SK-N-SH (cell line): Measurements from ENCODE around the gene RUNDC1. TPM values are rescaled to one million over a fixed set of nuclear protein-coding genes. Genes with fewer than 3 reads are reported as not detected.
"Not testable (repeated sequence)": the region's sequence is repeated elsewhere in the genome, so short reads cannot be mapped to it uniquely, and the experiment has no call there.

Experiments
- CTCF ChIA-PET: fragments of 300-600, 350-600 bp; formaldehyde crosslinking; extraction: SDS; loops from one replicate; lab custom pipeline; 2021; lab: Yijun Ruan, JAX
- POLR2A ChIA-PET: fragments of 350-600 bp; sonication (Branson Sonifier 250); formaldehyde crosslinking; extraction: SDS; loops from one replicate; lab custom pipeline; 2020; ENCODE audit warnings: antibody characterized with exemption, inconsistent platforms; lab: Yijun Ruan, JAX
- DNase-seq: peaks from one replicate; pipeline ENCODE4 v3.0.0; 2012
- H2AFZ ChIP-seq: fragments of 200-600 bp; sonication (generic); 2 replicates; pipeline ENCODE4 v1.8.1; 2016; ENCODE audit warnings: antibody characterized with exemption, mild to moderate bottlenecking, low read depth
- H3F3A ChIP-seq: fragments of 200-600 bp; sonication (generic); replicated peaks from 2 replicates; pipeline ENCODE3; 2016; ENCODE audit warnings: antibody characterized with exemption, mild to moderate bottlenecking; ENCODE audit not compliant: insufficient read depth
- H3K27ac ChIP-seq, 2 experiments: fragments of 200-500 bp in 1 of 2; fragments of 200-600 bp in 1 of 2; sonication (Bioruptor generic) in 1 of 2; sonication (generic), shearing (Covaris generic) in 1 of 2; 2 replicates each; pipeline versions ENCODE4 v1.5.1 to v1.6.1; 2014 to 2016; ENCODE audit warnings: low read depth in 2 of 2, inconsistent platforms in 1 of 2, low read length in 1 of 2, mild to moderate bottlenecking in 1 of 2, mixed read lengths in 1 of 2
- H3K27me3 ChIP-seq: fragments of 200-600 bp; sonication (generic), shearing (Covaris generic); 2 replicates; pipeline ENCODE4 v1.6.1; 2016; ENCODE audit warnings: mixed run types; ENCODE audit not compliant: insufficient read depth
- H3K36me3 ChIP-seq, 2 experiments: fragments of 200-500 bp in 1 of 2; fragments of 200-600 bp in 1 of 2; sonication (Bioruptor generic) in 1 of 2; sonication (generic) in 1 of 2; replicated peaks in 1 of 2; 2 replicates each; pipeline versions ENCODE3 to v1.5.1; 2014 to 2016; ENCODE audit warnings: low read length in 1 of 2, mild to moderate bottlenecking in 1 of 2; ENCODE audit not compliant: insufficient read depth in 2 of 2, control insufficient read depth in 1 of 2
- H3K4me1 ChIP-seq, 2 experiments: fragments of 200-500 bp in 1 of 2; fragments of 200-600 bp in 1 of 2; sonication (Bioruptor generic) in 1 of 2; sonication (generic), shearing (Covaris generic) in 1 of 2; 2 replicates each; pipeline versions ENCODE4 v1.5.1 to v1.6.1; 2014 to 2016; ENCODE audit warnings: low read depth in 1 of 2, low read length in 1 of 2, mixed run types in 1 of 2; ENCODE audit not compliant: insufficient read depth in 2 of 2, control insufficient read depth in 1 of 2
- H3K4me2 ChIP-seq: fragments of 200-600 bp; sonication (generic), shearing (Covaris generic); 2 replicates; pipeline ENCODE4 v1.6.1; 2017; ENCODE audit warnings: mixed run types
- H3K4me3 ChIP-seq, 2 experiments: fragments of 200-500 bp in 1 of 2; fragments of 200-600 bp in 1 of 2; sonication (Bioruptor generic) in 1 of 2; sonication (generic), shearing (Covaris generic) in 1 of 2; 2 replicates each; pipeline versions ENCODE4 v1.5.1 to v1.8.1; 2014 to 2016; ENCODE audit warnings: low read depth in 2 of 2, inconsistent platforms in 1 of 2, low read length in 1 of 2, mild to moderate bottlenecking in 1 of 2, mixed read lengths in 1 of 2, moderate library complexity in 1 of 2
- H3K79me2 ChIP-seq: fragments of 200-600 bp; sonication (generic); 2 replicates; pipeline ENCODE4 v1.8.1; 2017; ENCODE audit warnings: mild to moderate bottlenecking; ENCODE audit not compliant: insufficient read depth
- H3K9ac ChIP-seq: fragments of 200-600 bp; sonication (generic); 2 replicates; pipeline ENCODE4 v1.6.1; 2017; ENCODE audit warnings: mixed run types
- H3K9me2 ChIP-seq: fragments of 200-600 bp; sonication (generic); 2 replicates; pipeline ENCODE4 v1.6.1; 2017; ENCODE audit warnings: mixed run types
- H3K9me3 ChIP-seq: fragments of 200-600 bp; sonication (generic); 2 replicates; pipeline ENCODE4 v1.6.1; 2017; ENCODE audit warnings: mixed run types, mild to moderate bottlenecking, moderate library complexity
- H4K20me1 ChIP-seq: fragments of 200-600 bp; sonication (generic); 2 replicates; pipeline ENCODE4 v1.6.1; 2017; ENCODE audit warnings: mild to moderate bottlenecking, mixed run types; ENCODE audit not compliant: insufficient read depth
- CHD2 ChIP-seq: fragments of 150-350 bp; IDR thresholded peaks from 2 replicates; pipeline ENCODE4 v1.6.1; 2018; ENCODE audit warnings: low read length; ENCODE audit not compliant: partially characterized antibody
- ELF1 ChIP-seq: IDR thresholded peaks from 2 replicates; pipeline ENCODE4 v1.4.0; 2012
- FOXM1 ChIP-seq: IDR thresholded peaks from 2 replicates; pipeline ENCODE4 v1.4.0; 2012; ENCODE audit warnings: low read depth, mild to moderate bottlenecking
- RFX5 ChIP-seq: IDR thresholded peaks from 2 replicates; pipeline ENCODE4 v1.6.1; 2012; ENCODE audit warnings: mild to moderate bottlenecking, improper control_type of control experiment, low read length
- SIN3A ChIP-seq: IDR thresholded peaks from 2 replicates; pipeline ENCODE4 v1.6.1; 2012; ENCODE audit warnings: low read depth, mild to moderate bottlenecking, low read length, moderate library complexity, borderline replicate concordance
- WGBS: methylation state at CpG from one replicate; pipeline ENCODE4 v1.1.6; 2017; ENCODE audit warnings: low lambda C conversion rate; 5-methylcytosine and 5-hydroxymethylcytosine counted together
- polyA plus RNA-seq, 3 experiments: library from polyadenylated mRNA; depleted of rRNA; stranded (reverse); fragments of >200 nt; gene quantifications; 2 replicates each; pipeline ENCODE4 v1.2.3, GENCODE V29; 2012
- TF ChIP-seq, protein P1 (sequence below): IDR thresholded peaks from 2 replicates; pipeline ENCODE4 v1.4.0; 2012; ENCODE audit warnings: low read depth, borderline replicate concordance
- TF ChIP-seq, protein P2 (sequence below): fragments of 150-350 bp; IDR thresholded peaks from 2 replicates; pipeline ENCODE4 v1.6.1; 2016; ENCODE audit warnings: mild to moderate bottlenecking, low read depth, low read length

Gene RUNDC1
- polyA plus RNA-seq, 1 of the 3 experiments (the other 2 are of a cell fraction) = 9.0 TPM

DNA sequence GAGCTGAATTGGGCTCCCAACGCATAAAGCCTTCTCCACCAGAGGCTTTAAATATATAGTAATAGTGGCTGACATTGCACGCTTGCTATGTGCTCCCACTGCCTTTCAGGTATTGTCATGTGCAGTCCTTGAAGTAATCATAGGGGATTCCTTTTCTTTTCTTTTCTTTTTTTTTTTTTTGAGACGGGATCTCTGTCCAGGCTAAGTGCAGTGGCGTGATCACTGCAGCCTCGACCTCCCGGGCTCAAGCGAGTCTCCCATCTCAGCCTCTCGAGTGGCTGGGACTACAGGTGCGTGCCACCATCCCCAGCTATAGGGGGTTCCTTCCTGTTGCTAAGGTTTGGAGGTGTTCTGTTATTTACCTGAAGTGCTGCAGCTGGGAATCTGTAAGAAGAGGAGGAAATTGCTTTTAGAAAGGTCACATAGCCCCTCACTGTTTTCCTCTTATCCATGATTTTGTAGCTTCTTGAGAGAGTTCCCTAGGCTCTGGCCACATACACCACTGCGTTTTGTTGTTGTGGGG lies 18.7 kb downstream of the RUNDC1 start:
- H4K20me1 ChIP-seq = peaks cover 41% of the 10 kb centered on the region
- no peak overlapping the region for H2AFZ ChIP-seq
- peaks cover 41% of the 10 kb centered on the region for H3K79me2 ChIP-seq
- H3K4me2 ChIP-seq = peak overlapping the region; percentile 78
- peak overlapping the region; percentile 100 for H3K9ac ChIP-seq
- no peaks in the 10 kb centered on the region for H3K27me3 ChIP-seq
- H3K27ac ChIP-seq = peak overlapping the region; percentile 87 to 90
- TF ChIP-seq SIN3A (no peak), CHD2 (no peak), RFX5 (no peak), ELF1 (no peak), FOXM1 (no peak)
- TF ChIP-seq, protein P1, sequence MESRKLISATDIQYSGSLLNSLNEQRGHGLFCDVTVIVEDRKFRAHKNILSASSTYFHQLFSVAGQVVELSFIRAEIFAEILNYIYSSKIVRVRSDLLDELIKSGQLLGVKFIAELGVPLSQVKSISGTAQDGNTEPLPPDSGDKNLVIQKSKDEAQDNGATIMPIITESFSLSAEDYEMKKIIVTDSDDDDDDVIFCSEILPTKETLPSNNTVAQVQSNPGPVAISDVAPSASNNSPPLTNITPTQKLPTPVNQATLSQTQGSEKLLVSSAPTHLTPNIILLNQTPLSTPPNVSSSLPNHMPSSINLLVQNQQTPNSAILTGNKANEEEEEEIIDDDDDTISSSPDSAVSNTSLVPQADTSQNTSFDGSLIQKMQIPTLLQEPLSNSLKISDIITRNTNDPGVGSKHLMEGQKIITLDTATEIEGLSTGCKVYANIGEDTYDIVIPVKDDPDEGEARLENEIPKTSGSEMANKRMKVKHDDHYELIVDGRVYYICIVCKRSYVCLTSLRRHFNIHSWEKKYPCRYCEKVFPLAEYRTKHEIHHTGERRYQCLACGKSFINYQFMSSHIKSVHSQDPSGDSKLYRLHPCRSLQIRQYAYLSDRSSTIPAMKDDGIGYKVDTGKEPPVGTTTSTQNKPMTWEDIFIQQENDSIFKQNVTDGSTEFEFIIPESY = no peak
- TF ChIP-seq, protein P2, sequence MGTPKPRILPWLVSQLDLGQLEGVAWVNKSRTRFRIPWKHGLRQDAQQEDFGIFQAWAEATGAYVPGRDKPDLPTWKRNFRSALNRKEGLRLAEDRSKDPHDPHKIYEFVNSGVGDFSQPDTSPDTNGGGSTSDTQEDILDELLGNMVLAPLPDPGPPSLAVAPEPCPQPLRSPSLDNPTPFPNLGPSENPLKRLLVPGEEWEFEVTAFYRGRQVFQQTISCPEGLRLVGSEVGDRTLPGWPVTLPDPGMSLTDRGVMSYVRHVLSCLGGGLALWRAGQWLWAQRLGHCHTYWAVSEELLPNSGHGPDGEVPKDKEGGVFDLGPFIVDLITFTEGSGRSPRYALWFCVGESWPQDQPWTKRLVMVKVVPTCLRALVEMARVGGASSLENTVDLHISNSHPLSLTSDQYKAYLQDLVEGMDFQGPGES = no peak
- H3F3A ChIP-seq = peaks cover 66% of the 10 kb centered on the region
- H3K9me3 ChIP-seq = no peaks in the 10 kb centered on the region
- DNase-seq = no peak
- H3K4me1 ChIP-seq = peaks cover 6 to 11% of the 10 kb centered on the region in 2 experiments; a peak in 2 of 4 replicates
- WGBS = under 1% methylated on average over 10 of the region's 10 CpGs
- POLR2A ChIA-PET = interaction anchor here (0.6 to 2.8 kb wide), 10 partner anchors 13 to 445 kb away, joined by 3 to 20 read pairs (median 6); partner anchors contain the start of genes AOC2, BRCA1, PSME3 and RND2
- H3K36me3 ChIP-seq = peaks cover 34 to 40% of the 10 kb centered on the region in 2 experiments
- CTCF ChIA-PET = interaction anchor here (0.6 to 4.4 kb wide), 10 partner anchors 12 to 421 kb away, joined by 3 to 27 read pairs (median 8); partner anchors contain the start of genes AOC2, BECN1, RND2 and VAT1
- no peaks in the 10 kb centered on the region for H3K9me2 ChIP-seq
- peak overlapping the region; percentile 85 to 87 for H3K4me3 ChIP-seq

- H2AFZ ChIP-seq, H3K27me3 ChIP-seq, H3K9me3 ChIP-seq, DNase-seq, H3K9me2 ChIP-seq, CTCF ChIA-PET, H3K27ac ChIP-seq, H3K4me3 ChIP-seq: not testable (repeated sequence)
- H3F3A ChIP-seq = peaks cover 78% of the 10 kb centered on the region
- peaks cover 41% of the 10 kb centered on the region for H4K20me1 ChIP-seq
- H3K79me2 ChIP-seq = peaks cover 41% of the 10 kb centered on the region
- peak overlapping the region; percentile 24; the same call in 1 of the 2 replicates for H3K9ac ChIP-seq
- H3K4me1 ChIP-seq = peaks cover 6 to 11% of the 10 kb centered on the region in 2 experiments; a peak in 2 of 4 replicates
- POLR2A ChIA-PET = interaction anchor here (1.0 kb wide), 1 partner anchor 23 kb away, joined by 3 read pairs; no protein-coding TSS in a partner anchor
- peak overlapping the region; percentile 16; the same call in 1 of the 2 replicates for H3K4me2 ChIP-seq
- WGBS = 94% methylated on average over 13 of the region's 13 CpGs
- H3K36me3 ChIP-seq = peaks cover 31 to 41% of the 10 kb centered on the region in 2 experiments
Measured at GRCh38 chr17:43000894-43001293, 20.5 kb downstream of the RUNDC1 start.
